ENCODE measurements around the gene TBC1D25.
A peak's percentile ranks its signal among the peaks of the same experiment; 100 is the strongest.
"Not testable (repeated sequence)": the region's sequence is repeated elsewhere in the genome, so short reads cannot be mapped to it uniquely, and the experiment has no call there.

TBC1D25 gene

DNA sequence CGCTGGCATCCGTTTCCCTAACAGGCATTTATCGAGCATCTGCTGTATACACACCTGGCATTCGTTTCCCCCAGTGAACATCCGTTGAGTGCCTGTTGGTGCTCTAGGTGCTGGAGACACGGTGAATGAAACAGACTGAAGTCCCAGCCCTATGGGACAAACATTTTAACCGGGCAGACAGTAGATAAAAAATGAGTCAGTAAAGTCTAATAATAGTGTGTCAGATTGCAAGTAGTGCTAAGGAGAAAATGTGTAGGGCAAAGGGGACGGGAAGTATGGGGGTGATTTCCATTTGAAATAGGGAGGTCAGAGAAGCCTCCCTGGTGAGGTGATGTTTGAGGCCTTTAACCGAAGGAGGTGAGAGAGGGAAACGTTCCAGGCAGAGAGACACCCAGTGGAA, 23.2 kb upstream of the TBC1D25 start:
- DNase-seq: no peak

GRCh38 chrX:48516987-48517386, 22.5 kb upstream of the TBC1D25 start:
- DNase-seq: no peak

DNA sequence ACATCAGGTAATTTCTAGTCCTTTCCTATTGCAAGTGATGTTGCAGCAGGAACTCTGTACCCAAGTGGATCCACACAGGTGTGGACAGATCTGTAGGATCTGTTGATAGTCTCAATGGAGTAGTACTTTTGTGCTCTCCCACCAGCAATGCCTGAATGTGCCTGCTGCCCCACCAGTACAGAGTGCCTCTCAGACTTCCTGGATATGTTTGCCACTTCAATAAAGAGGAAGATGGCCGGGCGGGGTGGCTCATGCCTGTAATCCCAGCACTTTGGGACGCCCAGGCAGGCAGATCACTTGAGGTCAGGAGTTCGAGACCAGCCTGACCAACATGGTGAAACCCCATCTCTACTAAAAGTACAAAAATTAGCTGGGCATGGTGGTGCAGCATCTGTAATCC, 20.0 kb upstream of the TBC1D25 start:
- DNase-seq: not testable (repeated sequence)

GRCh38 chrX:48520455-48520854, 19.1 kb upstream of the TBC1D25 start:
- DNase-seq: peak; percentile 43

- DNase-seq: peak; percentile 55
These were observed 18.6 kb upstream of the TBC1D25 start for GRCh38 chrX:48520976-48521352.

DNA sequence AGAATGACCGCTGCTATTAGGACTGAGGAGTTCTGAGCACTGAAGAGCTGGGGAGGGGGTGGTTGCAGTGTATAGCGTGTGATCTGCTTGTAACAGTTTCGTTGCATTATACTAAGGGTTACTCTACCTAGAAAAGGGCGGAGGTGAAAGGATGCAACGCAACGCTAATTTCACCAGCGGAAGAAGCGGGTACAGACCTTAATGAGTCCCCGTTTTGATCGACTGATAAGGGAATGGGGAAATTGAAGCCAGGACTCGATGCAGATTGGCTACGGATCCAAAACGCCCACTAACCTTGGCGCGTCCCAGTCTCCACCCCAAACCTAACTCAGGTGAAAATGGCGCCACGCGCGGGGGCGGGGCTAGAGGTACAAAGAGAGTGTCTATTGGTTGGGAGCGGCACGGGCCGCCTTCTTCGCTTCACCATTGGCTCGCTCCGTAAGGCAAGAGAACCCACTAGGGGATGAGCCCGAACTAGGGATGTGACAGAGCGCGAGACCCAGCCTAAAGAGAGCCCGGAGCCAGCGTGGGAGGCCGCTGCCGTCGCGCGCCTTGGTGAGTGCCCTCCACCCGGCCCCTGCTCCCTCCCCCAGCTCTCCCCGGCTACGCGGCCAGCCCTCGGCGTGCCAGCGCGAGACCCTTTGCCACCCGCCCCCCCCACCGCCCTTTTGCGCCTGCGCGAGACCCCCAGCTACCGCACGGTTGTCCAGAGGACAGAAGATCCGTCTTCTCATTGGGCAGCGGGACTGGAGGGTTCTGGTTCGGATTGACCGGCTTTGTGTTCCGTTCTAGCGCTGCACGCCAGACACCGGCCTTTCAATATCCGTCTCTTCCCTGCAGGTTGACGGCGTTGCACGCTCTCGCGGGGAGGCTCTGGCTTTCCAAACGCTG, 17.9 kb upstream of the TBC1D25 start, which contains the start of gene EBP:
TSS of gene EBP (plus strand) at position 456 of the 891 bp plus-strand sequence. CDS start 1,964 bp downstream, outside the sequence.
- peak; percentile 97 for DNase-seq

GRCh38 chrX:48522291-48522690, 17.2 kb upstream of the TBC1D25 start:
- no peak for DNase-seq

GRCh38 chrX:48523682-48524081, 15.8 kb upstream of the TBC1D25 start:
- no peak for DNase-seq

- DNase-seq: not testable (repeated sequence)
These were observed 13.7 kb upstream of the TBC1D25 start for GRCh38 chrX:48525853-48526252.

- no peak for DNase-seq
These were observed 8.8 kb upstream of the TBC1D25 start for GRCh38 chrX:48530736-48531135.

- DNase-seq: peak; percentile 55
These were observed 8.1 kb upstream of the TBC1D25 start for GRCh38 chrX:48531358-48531959.

DNA sequence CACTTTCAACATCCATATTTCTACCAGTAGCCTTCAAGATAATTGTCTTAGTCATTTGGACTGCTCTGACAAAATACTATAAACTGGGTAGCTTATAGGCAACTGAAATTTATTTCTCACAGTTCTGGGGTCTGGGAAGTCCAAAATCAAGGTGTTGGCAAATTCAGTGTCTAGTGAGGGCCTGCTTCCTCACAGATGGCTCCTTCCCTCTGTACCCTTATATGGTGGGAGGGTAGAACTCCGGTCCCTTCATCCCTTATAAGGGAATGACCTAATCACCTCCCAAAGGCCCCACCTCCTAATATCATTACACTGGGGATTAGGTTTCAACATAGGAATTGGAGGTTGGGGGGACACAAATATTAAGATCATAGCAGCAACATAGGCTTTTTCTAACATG, 7.4 kb upstream of the TBC1D25 start:
- no peak for DNase-seq

DNA sequence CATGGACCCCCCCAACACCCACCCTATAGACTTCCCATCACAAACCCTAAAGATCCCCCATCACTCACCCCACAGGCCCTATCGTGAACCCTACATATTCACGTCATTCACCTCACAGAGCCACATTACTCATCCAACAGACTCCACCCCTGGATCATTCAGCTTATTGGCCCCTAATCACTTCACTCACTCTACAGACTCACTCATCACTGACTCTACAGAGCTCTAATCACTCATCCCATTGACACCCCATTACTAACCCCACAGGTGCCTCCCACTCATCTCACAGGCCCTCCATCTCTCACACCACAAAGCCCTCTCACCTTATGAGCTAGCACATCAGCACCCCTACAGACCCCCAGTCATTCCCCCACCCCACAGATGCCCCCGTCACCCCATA, 6.3 kb upstream of the TBC1D25 start:
- no peak for DNase-seq

GRCh38 chrX:48538641-48539344, 721 bp upstream of the TBC1D25 start:
- no peak for DNase-seq

- peak; percentile 64 for DNase-seq
These were observed 488 bp downstream of the TBC1D25 start for GRCh38 chrX:48540028-48540375.

- DNase-seq: no peak
These were observed 966 bp downstream of the TBC1D25 start for GRCh38 chrX:48540480-48540879.

DNA sequence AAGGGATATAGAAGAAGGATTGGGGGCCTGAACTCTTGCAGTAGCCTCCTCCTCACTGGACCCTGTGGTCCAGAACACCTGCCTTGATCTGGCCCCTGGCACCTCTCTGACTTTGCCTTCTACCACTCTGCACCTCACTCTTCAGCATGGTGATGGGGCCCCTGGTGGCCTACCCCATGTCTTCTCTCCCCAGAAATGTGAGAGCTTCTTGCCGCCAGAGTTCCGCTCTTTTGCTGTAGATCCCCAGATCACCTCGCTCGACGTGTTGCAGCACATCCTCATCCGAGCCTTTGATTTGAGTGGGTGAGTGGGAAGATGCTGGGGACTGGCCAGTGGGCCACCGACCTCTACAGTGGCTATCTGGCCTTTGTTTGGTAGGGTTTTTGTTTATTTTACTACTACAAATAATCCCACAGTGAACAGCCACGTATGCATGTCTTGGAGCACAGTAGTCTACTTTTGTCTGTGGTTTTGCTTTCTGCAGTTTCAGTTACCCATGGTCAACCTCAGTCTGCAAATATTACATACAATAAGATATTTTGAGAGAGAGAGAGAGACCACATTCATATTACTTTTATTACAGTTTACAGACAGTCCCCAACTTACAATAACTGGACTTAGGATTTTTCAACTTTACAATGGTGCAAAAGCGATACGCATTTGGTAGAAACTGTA, 1.8 kb downstream of the TBC1D25 start:
- no peak for DNase-seq

DNA sequence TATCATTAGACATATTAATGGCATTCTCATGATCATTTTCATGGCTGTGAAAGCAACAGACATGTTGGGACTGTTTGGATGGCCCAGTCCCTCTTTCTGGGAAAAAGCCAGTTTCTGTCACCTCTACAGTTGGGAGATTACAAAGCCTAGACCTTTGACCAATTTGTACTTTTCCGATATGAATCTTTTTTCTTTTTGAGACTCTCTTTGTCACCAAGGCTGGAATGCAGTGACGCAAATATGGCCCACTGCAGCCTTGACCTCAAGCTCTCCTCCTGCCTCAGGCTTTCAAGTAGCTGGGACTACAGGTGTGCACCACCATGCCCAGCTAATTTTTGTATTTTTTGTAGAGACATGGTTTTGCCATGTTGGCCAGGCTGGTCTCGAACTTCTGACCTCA, 9.4 kb downstream of the TBC1D25 start:
- no peak for DNase-seq

- DNase-seq: not testable (repeated sequence)
These were observed 16.3 kb downstream of the TBC1D25 start for GRCh38 chrX:48555731-48556325.

DNA sequence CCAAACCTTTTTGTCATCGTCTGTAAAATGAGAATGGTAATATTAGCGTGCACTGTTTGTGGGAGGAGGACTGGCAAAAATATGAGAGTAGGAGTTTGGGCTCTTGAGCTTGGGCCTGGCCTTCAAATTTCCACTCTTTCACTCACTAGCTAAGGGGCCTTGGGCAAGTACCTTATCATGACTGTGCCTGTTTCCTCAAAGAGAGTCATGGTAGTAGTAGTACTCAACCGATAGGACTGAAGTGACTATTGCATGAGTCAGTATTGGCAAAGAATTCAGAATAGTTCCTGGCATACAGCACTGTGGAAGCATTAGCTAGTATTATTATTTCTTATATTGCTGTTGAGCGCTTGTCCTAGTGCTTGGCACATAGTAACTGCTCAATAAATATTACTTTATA, 18.8 kb downstream of the TBC1D25 start:
- peak; percentile 67 for DNase-seq

- no peak for DNase-seq
These were observed 20.1 kb downstream of the TBC1D25 start for GRCh38 chrX:48559636-48560035.

DNA sequence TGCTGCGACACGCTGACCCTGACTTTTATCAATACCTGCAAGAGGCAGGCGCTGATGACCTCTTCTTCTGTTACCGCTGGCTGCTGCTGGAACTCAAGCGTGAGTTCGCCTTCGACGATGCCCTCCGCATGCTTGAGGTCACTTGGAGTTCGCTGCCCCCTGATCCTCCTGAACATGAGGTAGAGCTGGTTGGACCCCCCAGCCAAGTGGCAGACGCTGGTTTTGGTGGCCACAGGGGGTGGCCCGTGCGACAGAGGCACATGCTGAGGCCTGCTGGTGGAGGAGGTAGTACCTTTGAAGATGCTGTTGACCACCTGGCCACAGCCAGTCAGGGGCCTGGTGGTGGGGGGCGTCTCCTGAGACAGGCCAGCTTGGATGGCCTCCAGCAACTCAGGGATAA, 20.5 kb downstream of the TBC1D25 start:
- DNase-seq: no peak

DNA sequence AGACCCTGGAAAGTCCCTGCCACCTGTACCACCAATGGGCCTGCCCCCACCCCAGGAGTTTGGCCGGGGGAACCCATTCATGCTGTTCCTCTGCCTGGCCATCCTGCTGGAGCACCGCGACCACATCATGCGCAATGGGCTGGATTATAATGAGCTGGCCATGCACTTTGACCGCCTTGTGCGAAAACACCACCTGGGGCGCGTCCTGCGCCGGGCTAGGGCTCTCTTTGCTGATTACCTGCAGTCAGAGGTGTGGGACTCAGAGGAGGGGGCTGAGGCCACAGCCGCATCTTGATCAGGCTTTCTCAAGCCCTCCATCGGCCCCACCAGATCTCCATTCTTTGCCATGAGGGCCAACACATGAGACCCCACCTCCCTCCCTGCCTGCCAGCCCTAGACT, 21.2 kb downstream of the TBC1D25 start:
- no peak for DNase-seq

Data from activated CD4-positive, alpha-beta T cell treated with anti-CD3 and anti-CD28 coated beads, Interleukin-10, Interleukin-2, amounts not matched to agents 100 ng/mL and 50 ng/mL, durations not matched to agents 16 hours and 8 hours (primary cell).